Measurements from ENCODE around the gene SH3RF3.

SH3RF3 gene

DNA sequence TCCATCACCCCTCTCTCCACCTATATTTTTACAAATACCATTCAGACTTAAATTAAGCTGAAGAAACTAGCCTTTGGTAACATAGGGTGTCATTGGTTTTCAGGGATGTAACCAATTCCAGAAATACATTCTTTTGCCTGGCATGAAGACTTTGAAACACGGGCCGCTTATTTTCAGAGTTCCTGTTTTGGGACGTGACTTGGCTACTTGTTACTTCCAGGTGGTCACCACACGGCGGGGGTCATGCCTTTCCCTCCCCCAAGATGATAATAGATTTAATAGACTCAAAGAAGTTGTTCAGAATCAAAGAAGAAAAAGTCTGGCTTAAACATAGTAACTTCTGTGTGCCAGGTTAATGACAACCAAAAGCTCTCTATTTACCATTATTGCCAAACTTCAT is 374.2 kb downstream of the SH3RF3 start:
- DNase-seq (ENCODE audit: low spot score): no peak

DNA sequence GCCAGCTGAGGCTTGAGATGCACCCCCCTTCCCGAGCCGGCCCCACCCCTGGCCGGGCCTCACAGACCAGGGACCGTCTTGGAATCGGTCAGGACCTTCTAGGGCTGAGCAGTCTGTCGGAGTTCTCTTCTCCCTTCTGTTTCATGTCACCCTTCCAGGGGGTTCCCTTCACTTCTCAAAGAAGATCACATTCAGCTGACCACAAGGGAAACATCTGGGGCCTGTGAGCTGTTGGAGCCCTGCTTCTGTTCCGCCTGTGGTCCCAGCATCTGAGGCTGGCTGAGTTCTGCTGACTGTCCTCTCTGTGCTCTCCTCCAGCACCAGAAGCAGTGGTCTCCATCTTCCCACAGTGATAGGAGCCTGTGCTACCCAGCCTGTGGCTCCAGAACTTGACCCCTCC is 378.2 kb downstream of the SH3RF3 start:
- DNase-seq (ENCODE audit: low spot score): peak; percentile 64

DNA sequence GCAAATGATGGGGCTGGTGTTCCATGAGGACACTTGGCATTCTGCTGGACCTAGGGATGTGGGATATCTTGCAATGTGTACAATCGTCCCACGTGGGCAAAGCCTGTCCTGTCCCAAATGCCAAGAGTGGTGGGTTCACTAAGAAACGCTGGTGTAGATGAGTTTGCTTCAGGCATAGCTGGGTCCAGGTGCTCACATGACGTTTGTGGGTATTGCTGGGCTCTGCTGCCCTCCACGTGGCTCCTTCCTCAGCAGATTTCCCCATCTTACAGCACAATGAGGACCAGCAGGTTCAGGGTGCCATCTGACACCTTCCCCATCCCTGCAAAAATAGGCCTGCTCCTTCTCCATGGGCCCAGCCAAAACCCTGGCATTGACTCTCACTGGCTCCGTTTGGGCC is 378.8 kb downstream of the SH3RF3 start:
- no peak for DNase-seq (ENCODE audit: low spot score)

DNA sequence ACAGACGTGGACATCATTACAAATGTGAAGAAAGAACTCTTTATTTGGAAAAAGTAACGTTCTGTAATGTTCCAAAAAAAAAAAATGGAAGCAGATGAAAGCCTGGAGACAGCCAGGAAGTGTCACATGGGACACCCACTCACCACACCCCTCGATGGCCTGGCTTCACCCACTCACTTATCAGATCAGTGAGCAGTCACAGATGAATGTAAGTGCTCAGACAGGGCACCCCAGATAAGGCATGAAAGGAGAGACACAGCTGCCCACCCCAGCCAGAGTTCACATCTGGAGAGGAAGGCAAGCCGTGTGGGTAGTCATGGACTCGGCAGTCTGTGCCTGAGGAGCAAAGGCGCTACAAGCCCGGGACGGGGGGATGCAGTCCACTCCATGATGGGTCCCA is 379.6 kb downstream of the SH3RF3 start:
- no peak for DNase-seq (ENCODE audit: low spot score)

DNA sequence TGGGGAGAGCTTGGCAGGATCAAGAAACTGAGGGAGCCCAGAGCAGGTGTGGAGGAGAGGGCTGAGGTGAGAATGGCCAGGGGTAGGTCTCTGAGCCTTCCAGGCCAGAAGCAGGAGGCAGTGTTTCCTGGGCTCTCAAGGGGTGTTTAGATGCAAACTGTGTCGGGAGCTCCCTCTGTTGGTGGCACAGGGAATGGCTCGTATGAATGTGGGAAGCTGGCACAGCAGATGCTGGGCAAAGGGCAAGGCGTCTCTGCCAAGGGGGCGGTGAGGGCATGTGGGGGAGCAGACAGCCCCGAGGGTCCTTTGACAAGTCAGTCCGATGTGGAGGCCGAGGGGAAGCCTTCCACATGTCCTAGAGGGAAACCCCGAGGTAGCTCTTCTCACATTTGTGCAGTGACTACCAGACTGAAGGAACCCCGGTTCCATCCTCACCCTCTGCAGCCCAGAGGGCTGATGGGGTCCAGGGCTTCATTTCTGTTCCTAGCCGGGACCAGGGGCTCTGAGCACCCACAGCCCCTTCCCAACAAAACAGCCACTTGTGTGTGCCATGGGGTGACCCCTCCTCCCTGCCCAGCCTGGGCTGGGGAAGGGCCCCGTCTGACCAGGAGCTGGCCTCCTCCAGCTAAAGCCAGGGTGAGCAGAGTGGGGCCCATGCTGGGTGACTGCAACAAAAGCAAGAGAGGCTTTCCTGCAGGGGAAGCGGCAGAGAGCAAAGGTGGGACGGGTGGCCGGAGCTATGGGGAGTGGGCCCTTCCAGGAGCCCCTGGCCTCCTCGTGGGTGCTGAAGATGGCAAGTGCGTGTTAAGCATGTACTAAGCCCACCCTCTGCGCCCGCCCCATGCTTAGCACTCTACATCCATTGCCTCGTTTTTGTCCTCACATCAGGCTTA is 381.4 kb downstream of the SH3RF3 start:
- DNase-seq (ENCODE audit: low spot score): peak; percentile 81

DNA sequence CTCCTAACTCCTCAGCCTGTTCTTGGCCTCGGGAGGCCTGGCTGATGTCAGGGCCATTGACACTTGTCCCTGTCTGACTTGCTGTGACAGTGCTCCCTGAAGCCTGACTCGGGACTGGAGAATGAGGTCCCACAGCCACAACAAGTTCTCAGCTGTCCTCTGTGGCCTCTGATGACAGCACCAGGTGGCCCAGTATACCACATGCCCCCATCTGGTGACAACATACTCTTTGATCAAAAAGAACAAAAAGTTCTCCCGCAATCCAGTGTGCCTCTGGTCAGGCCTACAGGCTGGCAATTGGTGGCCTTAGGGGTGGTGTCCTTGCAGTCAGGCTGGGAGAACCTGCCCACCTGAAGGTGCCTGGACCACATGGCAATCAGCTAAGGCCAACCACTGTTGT is 382.2 kb downstream of the SH3RF3 start:
- DNase-seq (ENCODE audit: low spot score): no peak

DNA sequence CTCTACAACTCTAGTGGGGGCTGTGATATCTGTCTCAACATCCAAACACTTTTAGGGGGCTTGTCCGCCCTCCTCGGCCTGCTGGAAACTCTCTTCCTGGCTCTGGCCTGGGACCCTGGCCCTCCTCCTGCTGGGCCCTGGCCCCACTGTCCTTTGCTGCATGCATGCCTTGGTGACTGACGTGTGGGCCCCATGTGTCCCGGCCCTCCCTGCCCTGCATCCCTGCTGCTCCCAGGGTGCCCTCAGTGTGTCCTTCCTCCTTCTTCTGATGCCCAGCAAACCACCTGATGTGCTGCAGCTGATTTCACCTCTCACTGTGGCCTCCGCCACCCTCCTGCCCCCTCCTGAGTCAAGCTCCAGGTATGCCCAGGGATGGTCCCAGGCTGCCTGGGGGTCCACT is 383.1 kb downstream of the SH3RF3 start:
- no peak for DNase-seq (ENCODE audit: low spot score)

DNA sequence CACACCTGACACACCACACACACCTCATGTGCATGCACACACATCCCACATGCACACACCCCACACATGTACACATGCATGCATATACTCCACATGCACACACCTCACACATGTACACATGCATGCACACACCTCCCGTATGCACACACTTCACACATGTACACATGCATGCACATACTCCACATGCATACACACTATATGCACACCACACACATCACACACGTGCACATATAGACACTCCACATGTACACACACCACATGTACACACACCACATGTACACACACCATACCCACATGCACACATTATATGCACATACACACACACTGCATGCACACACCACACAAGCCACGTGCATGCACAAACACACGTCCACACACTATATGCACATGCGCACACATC is 384.2 kb downstream of the SH3RF3 start:
- DNase-seq (ENCODE audit: low spot score): no peak

DNA sequence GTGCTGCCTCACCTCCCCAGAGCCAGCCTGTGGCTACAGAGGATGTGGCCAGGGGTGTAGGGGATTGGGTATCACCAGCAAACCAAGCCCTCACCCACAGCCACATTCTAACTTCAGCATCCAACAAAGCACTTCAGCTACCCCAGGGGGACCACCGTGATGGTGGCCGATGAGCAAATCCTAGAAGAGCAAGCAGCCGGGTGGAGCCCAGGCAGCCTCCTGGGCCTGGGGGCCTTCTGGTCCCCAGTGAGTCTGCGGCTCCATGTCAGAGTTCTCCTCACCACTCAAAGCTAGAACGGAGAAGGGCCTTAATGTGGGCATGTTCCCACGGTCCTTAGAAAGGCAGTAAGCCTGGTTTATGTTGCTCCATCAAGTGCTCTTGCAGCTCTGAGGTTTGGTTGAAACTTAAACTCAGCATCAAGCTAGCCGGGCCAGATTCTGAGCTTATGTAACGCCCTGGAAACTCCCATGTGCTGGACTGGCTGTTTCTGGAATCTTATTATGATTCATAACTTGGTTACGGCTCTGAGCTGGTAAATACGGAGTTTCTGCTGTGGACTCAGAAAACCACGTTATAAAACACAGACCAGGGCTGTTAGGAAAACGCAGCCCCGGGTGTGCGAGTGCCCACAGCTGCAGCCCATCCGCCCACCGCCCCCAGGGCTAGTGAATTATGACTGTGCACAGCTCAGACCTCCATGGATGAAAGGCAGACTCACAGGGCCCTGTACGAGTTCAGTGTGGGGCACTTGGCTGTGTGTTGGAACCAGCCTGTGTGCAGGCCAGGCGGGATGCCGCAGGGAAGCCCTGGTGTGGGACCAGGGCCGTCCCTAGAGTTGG is 385.0 kb downstream of the SH3RF3 start:
- no peak for DNase-seq (ENCODE audit: low spot score)

DNA sequence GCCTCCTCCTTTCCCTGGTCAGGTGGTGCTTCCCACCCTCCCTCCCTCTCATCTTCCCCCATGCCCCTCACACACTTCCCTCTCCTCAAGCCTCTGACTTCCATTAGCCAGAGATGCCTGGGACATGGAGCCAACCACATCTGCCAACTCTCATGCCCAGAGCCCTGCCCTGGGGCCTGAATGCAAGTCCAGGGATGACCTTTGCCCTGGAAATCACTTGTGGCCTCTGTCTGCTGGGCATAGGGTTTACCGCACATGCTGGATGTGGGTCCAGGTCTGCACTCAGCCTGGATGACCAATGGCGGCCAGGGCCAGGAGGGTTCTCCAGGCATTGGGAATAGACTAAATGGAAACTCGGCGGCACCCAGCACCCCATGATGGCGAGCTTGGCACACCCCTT is 385.9 kb downstream of the SH3RF3 start:
- DNase-seq (ENCODE audit: low spot score): no peak

DNA sequence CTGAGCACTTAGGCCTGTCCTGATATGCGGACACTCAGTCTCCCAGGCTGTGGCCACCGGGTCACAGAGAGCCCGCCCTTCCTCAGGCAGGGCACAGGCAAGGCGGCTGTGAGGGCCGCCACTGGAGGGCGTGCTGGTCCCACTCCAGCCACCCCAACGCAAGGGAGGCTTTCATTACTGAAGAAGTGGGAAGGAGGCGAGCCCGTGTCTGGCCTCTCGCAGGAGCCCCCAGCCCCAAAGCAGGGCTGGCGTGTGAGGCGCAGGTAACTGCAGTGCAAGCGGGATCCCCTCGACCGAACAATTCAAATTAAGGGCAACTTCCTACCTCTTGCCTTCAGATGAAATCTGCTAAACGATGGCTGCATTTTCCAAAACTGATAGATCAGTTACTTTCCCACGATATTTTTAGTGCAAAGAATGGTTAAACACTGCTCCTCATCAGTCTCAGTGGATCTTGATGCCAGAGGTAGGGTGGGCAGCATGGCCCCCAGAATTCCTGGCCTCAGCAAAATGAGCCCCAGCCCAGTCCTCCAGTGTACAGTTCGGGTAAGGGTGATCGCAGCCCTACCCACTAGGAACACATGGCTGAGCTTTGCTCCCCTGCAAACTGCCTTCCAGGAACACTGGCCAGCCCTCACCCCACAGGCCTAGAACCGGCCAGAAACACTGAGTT is 387.6 kb downstream of the SH3RF3 start:
- no peak for DNase-seq (ENCODE audit: low spot score)

DNA sequence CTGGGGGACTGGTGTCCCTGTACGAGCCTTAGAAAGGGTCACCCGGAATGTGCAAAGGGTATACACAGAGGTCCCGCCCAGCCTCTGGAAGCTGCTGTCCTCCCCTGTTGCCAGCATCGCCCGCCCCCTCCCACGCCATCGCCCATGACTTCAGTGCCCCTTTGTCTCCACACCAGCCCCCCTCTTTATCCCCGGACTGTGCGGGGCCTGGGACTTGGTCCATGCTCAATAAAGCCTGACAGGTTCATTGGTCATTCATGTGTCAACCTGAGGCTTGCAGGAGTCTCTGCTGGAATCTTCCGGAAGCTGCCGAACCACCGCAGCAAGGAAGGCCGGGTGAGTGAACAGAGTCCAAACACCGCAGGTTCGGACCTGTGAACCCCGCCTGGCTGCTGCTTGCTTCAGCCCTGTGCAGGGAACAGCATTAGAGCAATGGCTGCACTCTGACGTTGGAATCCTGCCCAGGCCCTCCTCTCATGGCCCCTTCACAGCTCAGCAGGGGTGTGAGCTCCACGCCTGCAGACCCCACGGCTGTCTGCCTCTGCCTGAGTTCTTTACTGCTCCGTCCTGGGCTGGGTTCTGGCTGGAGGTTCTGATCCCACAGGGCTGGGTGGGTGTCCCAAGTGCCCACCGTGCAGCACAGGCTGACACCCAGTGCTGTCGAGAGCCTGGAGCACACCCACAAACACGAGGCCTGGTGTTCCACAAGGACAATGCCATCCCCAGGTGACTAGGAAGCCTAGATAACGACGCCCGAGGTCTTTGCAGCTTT is 388.3 kb downstream of the SH3RF3 start:
- no peak for DNase-seq (ENCODE audit: low spot score)

DNA sequence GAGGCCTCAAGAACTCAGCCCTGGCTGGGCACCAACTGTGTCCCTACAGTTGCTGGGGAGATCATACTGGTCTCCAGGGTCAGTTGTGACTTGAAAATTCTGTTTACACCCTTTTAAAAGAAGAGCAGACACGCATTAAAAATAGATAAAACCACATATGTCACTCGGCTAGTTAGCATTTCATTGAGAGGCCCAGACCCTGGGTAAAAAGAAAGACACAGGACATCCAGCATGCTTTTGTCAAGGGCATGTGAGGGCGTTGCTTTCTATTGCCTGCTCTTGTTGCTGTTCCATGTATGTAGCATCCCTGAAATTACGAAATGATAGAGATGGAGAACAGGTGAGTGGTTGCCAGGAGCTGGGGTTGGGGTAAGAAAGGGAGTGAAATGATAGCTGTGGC is 390.5 kb downstream of the SH3RF3 start:
- no peak for DNase-seq (ENCODE audit: low spot score)

DNA sequence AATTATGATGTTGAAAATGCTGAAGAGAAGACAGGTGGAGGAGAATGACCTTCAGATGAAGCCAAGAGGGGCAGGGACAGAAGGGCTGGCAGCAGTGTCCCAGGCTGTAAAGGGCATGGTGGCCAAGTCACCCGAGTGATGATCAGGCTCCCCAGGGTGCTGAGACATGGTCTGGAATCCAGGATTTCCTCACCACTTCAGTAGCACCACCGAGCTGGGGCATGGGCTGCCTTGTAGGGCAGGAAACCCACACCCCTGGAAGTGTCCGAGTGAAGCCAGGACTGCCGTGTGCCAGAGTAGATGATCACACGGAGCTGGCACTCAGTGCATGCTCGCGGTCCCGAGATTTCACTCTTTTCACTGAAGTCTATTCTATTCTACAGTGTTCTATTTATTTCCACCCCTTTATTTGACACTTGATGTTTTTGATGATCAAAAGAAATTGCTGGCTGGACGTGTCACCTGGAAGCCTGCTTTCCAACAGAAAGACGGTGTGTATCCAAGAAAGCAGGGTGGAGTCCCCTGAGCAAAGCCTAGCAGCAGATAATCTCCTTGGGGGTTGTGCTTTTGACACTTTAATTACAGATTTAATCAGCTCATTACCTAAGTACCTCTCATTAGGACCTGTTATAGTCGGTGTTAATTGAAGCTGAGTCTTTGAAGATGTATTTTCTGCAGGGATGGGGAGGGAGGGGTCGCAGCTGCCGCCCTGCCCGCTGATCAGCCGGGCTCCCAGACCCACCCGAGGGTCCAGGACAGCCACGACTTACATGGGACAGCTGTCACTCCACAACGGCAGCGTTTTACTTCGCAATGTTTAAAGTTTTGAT is 392.4 kb downstream of the SH3RF3 start:
- no peak for DNase-seq (ENCODE audit: low spot score)

DNA sequence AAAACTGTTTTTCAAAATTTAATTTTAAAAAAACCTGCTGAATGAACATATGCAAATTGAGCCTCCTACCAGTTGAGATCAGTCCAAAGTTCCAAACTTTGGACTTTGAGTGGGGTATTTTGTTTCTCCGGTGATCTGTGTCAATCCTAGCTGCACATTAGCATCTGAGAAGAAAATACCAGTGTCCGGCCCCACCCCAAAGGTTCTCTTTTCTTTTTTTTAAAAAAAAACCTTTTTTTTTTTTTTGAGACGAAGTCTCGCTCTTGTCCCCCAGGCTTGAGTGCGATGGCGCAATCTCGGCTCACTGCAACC is 393.0 kb downstream of the SH3RF3 start:
- DNase-seq (ENCODE audit: low spot score): no peak

DNA sequence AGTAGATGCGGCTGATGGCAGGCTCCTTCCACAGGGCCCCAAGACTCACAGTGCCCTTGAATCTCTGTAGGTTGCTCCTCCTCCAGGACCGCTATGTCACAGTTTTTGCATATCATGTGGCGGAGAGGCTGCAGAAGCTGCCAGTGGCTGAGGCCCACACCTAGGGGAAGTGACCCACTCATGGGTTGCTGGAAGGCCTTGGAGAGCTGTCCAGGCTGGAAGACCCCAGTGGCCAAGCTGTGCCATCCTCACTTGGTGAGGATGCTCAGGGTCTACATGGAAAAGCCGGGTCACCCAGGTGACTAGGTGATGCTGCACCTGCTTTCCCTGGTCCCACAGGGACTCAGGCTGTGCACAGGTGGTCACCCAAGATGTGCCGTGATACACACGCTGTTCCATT is 394.1 kb downstream of the SH3RF3 start:
- DNase-seq (ENCODE audit: low spot score): no peak

DNA sequence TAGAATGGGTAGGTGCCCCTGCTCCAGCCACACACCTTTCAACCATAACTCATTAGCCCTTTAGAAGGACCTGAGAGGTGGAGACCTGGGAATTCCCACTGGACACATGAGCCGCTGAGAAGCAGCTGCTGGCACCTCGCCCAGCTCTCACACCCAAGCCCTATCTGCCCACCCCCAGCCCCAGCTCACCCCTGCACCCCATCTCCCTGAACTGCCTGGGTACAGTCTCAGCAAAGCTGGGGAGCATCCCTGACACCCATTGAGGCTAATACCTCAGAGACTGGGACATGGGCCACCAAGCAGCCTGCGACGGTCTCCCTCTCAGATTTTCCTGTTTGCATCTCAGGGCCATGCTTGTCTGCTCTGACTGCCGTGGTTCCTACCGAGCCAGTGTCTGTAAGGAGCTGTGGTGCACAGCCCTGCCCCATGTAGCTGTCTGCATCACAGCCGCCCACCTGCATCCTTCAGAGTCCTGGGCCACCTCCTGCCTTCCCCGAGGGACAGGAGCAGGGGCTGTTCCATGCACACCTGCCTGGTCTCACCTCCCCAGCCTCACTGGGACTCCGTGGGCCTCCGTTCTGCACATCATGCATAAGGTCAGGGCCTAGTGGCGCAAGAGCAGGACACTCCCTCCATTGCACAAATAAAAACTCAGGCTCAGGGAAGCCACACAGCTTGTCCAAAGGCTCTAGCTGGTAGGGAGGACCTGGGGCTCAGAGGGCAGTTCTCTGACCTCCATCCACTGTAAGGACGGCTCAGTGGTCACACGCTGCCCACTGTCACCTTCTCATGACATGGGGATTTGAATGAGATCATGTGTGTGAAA is 394.7 kb downstream of the SH3RF3 start:
- DNase-seq (ENCODE audit: low spot score): no peak

DNA sequence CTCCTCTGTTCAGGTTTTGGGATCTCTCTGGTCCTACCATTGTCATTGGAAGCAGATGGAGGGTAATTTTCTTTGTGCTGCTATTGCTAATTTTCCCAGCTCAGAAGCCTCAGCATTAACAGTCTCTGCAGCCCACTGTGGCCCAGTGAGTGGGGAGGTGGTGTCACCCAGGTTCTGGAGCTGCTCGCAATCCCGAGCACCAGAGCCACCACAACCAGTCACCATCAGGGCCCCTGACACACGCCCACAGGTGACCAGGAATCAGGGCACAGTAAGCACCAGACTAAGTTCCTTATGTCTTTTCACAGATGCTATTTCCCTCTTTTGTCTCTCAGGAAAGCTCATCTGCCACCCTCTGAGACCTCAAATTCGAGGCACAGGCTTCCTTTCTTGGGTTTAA is 396.8 kb downstream of the SH3RF3 start:
- no peak for DNase-seq (ENCODE audit: low spot score)

DNA sequence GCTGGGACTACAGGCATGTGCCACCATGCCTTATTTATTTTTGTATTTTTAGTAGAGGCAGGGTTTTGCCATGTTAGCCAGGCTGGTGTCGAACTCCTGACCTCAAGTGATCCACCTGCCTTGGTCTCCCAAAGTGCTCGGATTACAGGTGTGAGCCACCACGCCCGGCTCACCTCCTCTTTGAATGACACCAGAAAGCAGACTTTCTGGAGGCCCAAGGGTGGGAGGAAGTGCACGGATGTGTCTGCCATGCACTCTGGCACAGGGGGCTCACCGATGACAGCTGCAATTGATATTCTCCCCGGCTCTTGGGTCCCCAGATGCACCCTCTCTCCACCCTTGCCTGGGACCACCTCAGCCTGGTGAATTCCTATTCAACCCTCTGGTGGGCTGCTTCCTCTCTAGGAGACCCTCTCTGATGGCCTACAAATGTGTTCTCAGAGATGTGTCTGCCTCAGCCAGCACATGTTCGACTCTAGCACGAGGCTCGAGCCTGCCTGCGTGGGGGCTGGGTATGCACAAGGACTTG is 397.5 kb downstream of the SH3RF3 start:
- no peak for DNase-seq (ENCODE audit: low spot score)

DNA sequence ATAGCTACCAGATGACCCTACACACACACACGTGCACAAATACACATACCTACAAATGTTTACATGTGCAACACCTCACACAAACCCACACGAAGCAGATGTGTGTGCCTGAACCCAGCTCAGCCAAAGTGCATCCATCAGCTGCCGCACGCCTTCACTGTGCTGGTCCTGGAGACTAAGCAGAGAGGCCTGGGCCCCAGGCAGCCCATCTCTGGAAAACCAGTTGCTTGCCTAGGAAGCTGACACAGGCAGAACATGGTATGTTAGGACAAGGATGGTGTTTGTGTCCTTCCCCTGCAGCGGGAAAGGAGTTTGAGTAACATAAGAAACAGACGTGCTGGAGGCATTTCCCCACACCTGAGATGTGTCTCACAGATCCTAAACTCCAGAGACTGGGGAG is 398.1 kb downstream of the SH3RF3 start:
- DNase-seq (ENCODE audit: low spot score): no peak

All from Ammon's horn (tissue), 1 donor.